Measurements from ENCODE around the gene RTL9. TPM values are rescaled to one million over a fixed set of nuclear protein-coding genes. Genes with fewer than 3 reads are reported as not detected.

The RTL9 gene
- total RNA-seq, 1 experiment from 2014 or later, result not detected

DNA sequence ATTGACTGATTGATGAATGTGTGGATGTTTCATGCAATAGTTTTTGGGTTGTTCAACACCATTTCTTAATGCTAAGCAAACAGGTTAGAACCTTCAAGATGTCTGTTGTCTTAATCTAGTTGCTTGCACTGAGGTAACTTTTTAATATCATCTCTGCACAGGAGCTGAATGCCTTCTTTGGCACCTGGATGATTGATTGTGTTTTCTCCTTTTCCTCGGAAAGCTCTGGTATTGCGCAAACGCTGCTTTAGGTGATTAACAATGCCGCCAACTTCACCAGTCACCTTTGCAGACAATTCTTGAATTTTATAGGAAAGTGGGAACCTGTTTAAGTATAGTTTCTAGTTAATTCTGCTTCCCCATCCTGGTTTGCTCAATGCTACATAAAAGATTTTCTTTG, 48.2 kb downstream of the RTL9 start:
- in situ Hi-C loops (cut with HindIII; ENCODE audit: low pct_unique_long_range_greater_than_20kb, low sequenced_read_pairs), result no loop called here
- ATAC-seq (no peak), DNase-seq (ENCODE audit: low read depth, low spot score) (no peak)
- POLR2A ChIA-PET, result no interaction called here
- BruUV-seq (replicated peaks), result no TSS peak
- Histone ChIP-seq H3K9me3 (ENCODE audit: control insufficient read depth, insufficient read depth, low read depth, low read length) (no peaks in the 10 kb centered on the region), H3K27me3 (ENCODE audit: control insufficient read depth, insufficient read depth, low read length) (0 out of 2 replicates have a peak, but pooled peaks cover 2% of the 10 kb centered on the region), H3K36me3 (ENCODE audit: control insufficient read depth, insufficient read depth, low read length) (no peaks in the 10 kb centered on the region), H3K27ac (ENCODE audit: low read length) (no peak overlapping the region), H3K4me3 (ENCODE audit: low read depth in 2 of 2, low read length in 2 of 2) (no peak overlapping the region), H3K4me1 (ENCODE audit: control insufficient read depth, insufficient read depth, low read length) (no peaks in the 10 kb centered on the region)
- intact Hi-C loops (cut with micrococcal nuclease; ENCODE audit: unreplicated experiment), result no loop called here
- CTCF ChIA-PET, result interaction anchor here (1.4 to 1.6 kb wide), 2 partner anchors 260 to 404 kb away, joined by 4 read pairs; partner anchors contain the start of gene TMEM164
- TF ChIP-seq, protein P1, sequence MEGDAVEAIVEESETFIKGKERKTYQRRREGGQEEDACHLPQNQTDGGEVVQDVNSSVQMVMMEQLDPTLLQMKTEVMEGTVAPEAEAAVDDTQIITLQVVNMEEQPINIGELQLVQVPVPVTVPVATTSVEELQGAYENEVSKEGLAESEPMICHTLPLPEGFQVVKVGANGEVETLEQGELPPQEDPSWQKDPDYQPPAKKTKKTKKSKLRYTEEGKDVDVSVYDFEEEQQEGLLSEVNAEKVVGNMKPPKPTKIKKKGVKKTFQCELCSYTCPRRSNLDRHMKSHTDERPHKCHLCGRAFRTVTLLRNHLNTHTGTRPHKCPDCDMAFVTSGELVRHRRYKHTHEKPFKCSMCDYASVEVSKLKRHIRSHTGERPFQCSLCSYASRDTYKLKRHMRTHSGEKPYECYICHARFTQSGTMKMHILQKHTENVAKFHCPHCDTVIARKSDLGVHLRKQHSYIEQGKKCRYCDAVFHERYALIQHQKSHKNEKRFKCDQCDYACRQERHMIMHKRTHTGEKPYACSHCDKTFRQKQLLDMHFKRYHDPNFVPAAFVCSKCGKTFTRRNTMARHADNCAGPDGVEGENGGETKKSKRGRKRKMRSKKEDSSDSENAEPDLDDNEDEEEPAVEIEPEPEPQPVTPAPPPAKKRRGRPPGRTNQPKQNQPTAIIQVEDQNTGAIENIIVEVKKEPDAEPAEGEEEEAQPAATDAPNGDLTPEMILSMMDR (IDR thresholded peaks at IDR 0.05), result no peak
- no peak for TF ChIP-seq POLR2AphosphoS5 (IDR thresholded peaks at IDR 0.05; ENCODE audit: low read depth, low read length)
- TF ChIP-seq, protein P2, sequence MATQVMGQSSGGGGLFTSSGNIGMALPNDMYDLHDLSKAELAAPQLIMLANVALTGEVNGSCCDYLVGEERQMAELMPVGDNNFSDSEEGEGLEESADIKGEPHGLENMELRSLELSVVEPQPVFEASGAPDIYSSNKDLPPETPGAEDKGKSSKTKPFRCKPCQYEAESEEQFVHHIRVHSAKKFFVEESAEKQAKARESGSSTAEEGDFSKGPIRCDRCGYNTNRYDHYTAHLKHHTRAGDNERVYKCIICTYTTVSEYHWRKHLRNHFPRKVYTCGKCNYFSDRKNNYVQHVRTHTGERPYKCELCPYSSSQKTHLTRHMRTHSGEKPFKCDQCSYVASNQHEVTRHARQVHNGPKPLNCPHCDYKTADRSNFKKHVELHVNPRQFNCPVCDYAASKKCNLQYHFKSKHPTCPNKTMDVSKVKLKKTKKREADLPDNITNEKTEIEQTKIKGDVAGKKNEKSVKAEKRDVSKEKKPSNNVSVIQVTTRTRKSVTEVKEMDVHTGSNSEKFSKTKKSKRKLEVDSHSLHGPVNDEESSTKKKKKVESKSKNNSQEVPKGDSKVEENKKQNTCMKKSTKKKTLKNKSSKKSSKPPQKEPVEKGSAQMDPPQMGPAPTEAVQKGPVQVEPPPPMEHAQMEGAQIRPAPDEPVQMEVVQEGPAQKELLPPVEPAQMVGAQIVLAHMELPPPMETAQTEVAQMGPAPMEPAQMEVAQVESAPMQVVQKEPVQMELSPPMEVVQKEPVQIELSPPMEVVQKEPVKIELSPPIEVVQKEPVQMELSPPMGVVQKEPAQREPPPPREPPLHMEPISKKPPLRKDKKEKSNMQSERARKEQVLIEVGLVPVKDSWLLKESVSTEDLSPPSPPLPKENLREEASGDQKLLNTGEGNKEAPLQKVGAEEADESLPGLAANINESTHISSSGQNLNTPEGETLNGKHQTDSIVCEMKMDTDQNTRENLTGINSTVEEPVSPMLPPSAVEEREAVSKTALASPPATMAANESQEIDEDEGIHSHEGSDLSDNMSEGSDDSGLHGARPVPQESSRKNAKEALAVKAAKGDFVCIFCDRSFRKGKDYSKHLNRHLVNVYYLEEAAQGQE (IDR thresholded peaks at IDR 0.05; ENCODE audit: insufficient read depth in 1 of 2, low read depth in 2 of 2, low read length in 1 of 2), result no peak
- TF ChIP-seq TCF7L2 (IDR thresholded peaks at IDR 0.05; ENCODE audit: low read depth, low read length), result no peak
- TF ChIP-seq SIN3A (IDR thresholded peaks at IDR 0.05; ENCODE audit: borderline replicate concordance, insufficient read depth, low read depth, low read length), result no peak

DNA sequence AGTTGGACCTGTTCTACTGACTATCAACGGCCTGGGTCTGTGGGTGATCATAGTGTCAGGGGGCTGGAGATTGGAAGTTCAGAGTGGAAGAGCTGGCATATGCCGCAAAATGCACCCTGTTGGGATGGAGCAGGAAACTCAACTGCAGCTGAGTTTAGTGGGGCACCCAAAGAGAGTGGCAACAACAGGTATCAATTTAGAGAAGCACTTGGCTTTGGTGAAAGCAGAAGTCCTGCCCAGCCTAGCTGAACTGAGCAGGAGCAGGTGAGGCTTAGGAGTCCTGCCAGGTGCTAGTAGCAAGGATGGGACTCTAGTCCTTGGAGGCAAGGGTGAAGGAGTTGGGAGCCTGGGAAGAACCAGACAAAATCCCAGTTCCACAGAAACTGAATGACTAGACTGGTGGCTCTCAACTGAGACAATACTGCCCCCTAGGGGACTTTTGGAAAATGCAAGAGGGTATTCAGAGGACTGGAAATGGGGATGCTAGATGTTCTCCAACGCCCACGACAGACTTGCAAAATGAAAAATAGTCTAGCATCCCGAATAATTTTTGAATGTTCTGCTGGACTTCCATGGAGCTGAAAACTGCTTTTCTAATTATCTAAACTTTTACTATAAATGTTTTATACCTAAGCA, 49.4 kb downstream of the RTL9 start:
- peak; percentile 43 for DNase-seq (ENCODE audit: low read depth, low spot score)
- POLR2A ChIA-PET, result no interaction called here
- ATAC-seq, result peak; percentile 86

More for the DNA sequence above, 49.4 kb downstream of the RTL9 start:
- no peaks in the 10 kb centered on the region for H3K36me3 ChIP-seq (ENCODE audit: control insufficient read depth, insufficient read depth, low read length)
- in situ Hi-C loops (cut with HindIII; ENCODE audit: low pct_unique_long_range_greater_than_20kb, low sequenced_read_pairs), result no loop called here
- no peak overlapping the region for H3K27ac ChIP-seq (ENCODE audit: low read length)
- no TSS peak for BruUV-seq (replicated peaks)
- TF ChIP-seq TCF7L2 (IDR thresholded peaks at IDR 0.05; ENCODE audit: low read depth, low read length), result no peak
- TF ChIP-seq, protein P2 (IDR thresholded peaks at IDR 0.05; ENCODE audit: insufficient read depth in 1 of 2, low read depth in 2 of 2, low read length in 1 of 2), result no peak
- TF ChIP-seq SIN3A (IDR thresholded peaks at IDR 0.05; ENCODE audit: borderline replicate concordance, insufficient read depth, low read depth, low read length), result no peak
- no peak for TF ChIP-seq POLR2AphosphoS5 (IDR thresholded peaks at IDR 0.05; ENCODE audit: low read depth, low read length)
- TF ChIP-seq, protein P1 (IDR thresholded peaks at IDR 0.05), result peak; percentile 79
- 0 out of 2 replicates have a peak, but pooled peaks cover 2% of the 10 kb centered on the region for H3K27me3 ChIP-seq (ENCODE audit: control insufficient read depth, insufficient read depth, low read length)
- intact Hi-C loops (cut with micrococcal nuclease; ENCODE audit: unreplicated experiment), result no loop called here
- H3K9me3 ChIP-seq (ENCODE audit: control insufficient read depth, insufficient read depth, low read depth, low read length), result no peaks in the 10 kb centered on the region
- CTCF ChIA-PET, result interaction anchor here (1.4 to 1.6 kb wide), 2 partner anchors 261 to 405 kb away, joined by 4 read pairs; partner anchors contain the start of gene TMEM164
- H3K4me1 ChIP-seq (ENCODE audit: control insufficient read depth, insufficient read depth, low read length), result no peaks in the 10 kb centered on the region
- no peak overlapping the region for H3K4me3 ChIP-seq (ENCODE audit: low read depth in 2 of 2, low read length in 2 of 2)
